GM23248 (cell line): Measurements from ENCODE around the gene SAMD8.

Source experiments
- EZH2 ChIP-seq: fragments of 200-600 bp; sonication (generic); IDR thresholded peaks from 2 replicates; pipeline ENCODE4 v1.6.1; 2018; ENCODE audit warnings: antibody characterized with exemption, mild to moderate bottlenecking; ENCODE audit not compliant: insufficient read depth, poor library complexity, severe bottlenecking
- EZH2phosphoT487 ChIP-seq: fragments of 200-600 bp; sonication (generic); IDR thresholded peaks from 2 replicates; pipeline ENCODE4 v1.6.1; 2018; ENCODE audit warnings: antibody characterized with exemption, moderate library complexity, mild to moderate bottlenecking, low read depth; ENCODE audit not compliant: insufficient read depth

DNA sequence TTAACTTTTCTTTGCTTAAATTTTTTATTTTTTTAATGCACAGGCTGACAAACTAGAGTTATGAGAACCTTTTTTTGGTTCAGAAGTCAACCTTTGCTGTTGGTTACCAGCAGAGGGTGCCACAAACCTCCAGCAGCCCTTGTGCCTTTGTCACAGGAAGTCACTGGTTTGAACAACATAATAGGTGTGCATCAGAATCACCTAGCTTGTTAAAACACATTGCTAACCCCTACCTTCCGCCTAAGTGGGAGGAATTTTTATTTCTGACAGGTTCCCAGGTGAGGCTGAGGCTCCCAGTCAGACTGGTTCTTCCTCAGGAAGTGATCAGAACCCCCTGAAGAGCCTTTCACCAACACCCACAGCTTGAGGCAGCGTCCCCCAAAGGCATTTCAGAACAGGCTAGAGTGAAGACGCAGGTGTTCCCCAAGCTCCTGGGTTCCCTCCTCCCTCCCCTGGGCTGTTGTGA is 76.5 kb downstream of the SAMD8 start:
- no peak for TF ChIP-seq EZH2phosphoT487
- no peak for TF ChIP-seq EZH2
